22Rv1 (cell line): ENCODE data around the gene LAGE3.

Source experiments
- CTCF ChIP-seq: fragments of 450-650 bp; IDR thresholded peaks from 2 replicates; pipeline ENCODE4 v1.5.1; 2017; ENCODE audit warnings: mild to moderate bottlenecking
- ZFX ChIP-seq: fragments of 450-650 bp; IDR thresholded peaks from 2 replicates; pipeline ENCODE4 v1.6.1; 2017; ENCODE audit warnings: antibody characterized with exemption, borderline replicate concordance

GRCh38 chrX:154467556-154467955, 11.5 kb downstream of the LAGE3 start:
- TF ChIP-seq CTCF (no peak), ZFX (no peak)
